ENCODE measurements around the gene HOXB3. TPM values are rescaled to one million over a fixed set of nuclear protein-coding genes. Genes with fewer than 3 reads are reported as not detected.

The HOXB3 gene
- polyA plus RNA-seq, 1 of the 3 experiments (the other 2 are of a cell fraction): 0.46 TPM

- CTCF ChIA-PET: interaction anchor here (1.0 to 2.4 kb wide), 2 partner anchors 10 to 603 kb away, joined by 3 to 23 read pairs; no protein-coding TSS in a partner anchor
- POLR2A ChIA-PET: no interaction called here
- H3K4me1 ChIP-seq (ENCODE audit: control insufficient read depth in 1 of 2, insufficient read depth in 2 of 2, low read depth in 1 of 2, low read length in 1 of 2): no peaks in the 10 kb centered on the region
- peaks cover 3% of the 10 kb centered on the region; the same call in 1 of the 2 replicates for H4K20me1 ChIP-seq (ENCODE audit: insufficient read depth)
- no peak overlapping the region for H3K9ac ChIP-seq
- no peaks in the 10 kb centered on the region for H3F3A ChIP-seq (replicated peaks; ENCODE audit: insufficient read depth)
- H3K27me3 ChIP-seq (ENCODE audit: insufficient read depth): peaks cover 98% of the 10 kb centered on the region
- no peak for TF ChIP-seq CTCF (IDR thresholded peaks at IDR 0.05)
- TF ChIP-seq TCF12 (IDR thresholded peaks at IDR 0.05): no peak
- no peak for TF ChIP-seq GATA2 (CRISPR knock-in tag; IDR thresholded peaks at IDR 0.05)
- no peak for TF ChIP-seq SIN3A (IDR thresholded peaks at IDR 0.05; ENCODE audit: borderline replicate concordance, low read depth, low read length)
- TF ChIP-seq RCOR1 (IDR thresholded peaks at IDR 0.05; ENCODE audit: low read length): no peak
- no peak for TF ChIP-seq TEAD4 (IDR thresholded peaks at IDR 0.05; ENCODE audit: borderline replicate concordance, insufficient read depth)
- H3K9me2 ChIP-seq: no peaks in the 10 kb centered on the region
- no peak for DNase-seq
- no peaks in the 10 kb centered on the region for H3K79me2 ChIP-seq (ENCODE audit: insufficient read depth)
- H3K4me2 ChIP-seq: no peak overlapping the region
- no peak overlapping the region for H3K4me3 ChIP-seq (ENCODE audit: low read depth in 2 of 2, low read length in 1 of 2)
- no peak overlapping the region for H3K27ac ChIP-seq (ENCODE audit: low read depth in 2 of 2, low read length in 1 of 2)
- WGBS (ENCODE audit: low lambda C conversion rate): 12% methylated on average over 5 of the region's 5 CpGs
- no peak overlapping the region for H2AFZ ChIP-seq (ENCODE audit: low read depth)
- no peaks in the 10 kb centered on the region for H3K9me3 ChIP-seq
- no peaks in the 10 kb centered on the region for H3K36me3 ChIP-seq (replicated peaks in 1 of 2; ENCODE audit: control insufficient read depth in 1 of 2, insufficient read depth in 2 of 2, low read length in 1 of 2)
These were observed 39.3 kb upstream of the HOXB3 start for GRCh38 chr17:48629411-48629759.

GRCh38 chr17:48628649-48629410 lies 38.8 kb upstream of the HOXB3 start:
- Histone ChIP-seq H3K4me3 (ENCODE audit: low read depth in 2 of 2, low read length in 1 of 2) (no peak overlapping the region), H2AFZ (ENCODE audit: low read depth) (no peak overlapping the region), H3K4me1 (ENCODE audit: control insufficient read depth in 1 of 2, insufficient read depth in 2 of 2, low read depth in 1 of 2, low read length in 1 of 2) (no peaks in the 10 kb centered on the region), H3K27me3 (ENCODE audit: insufficient read depth) (peaks cover 98% of the 10 kb centered on the region), H3F3A (replicated peaks; ENCODE audit: insufficient read depth) (no peaks in the 10 kb centered on the region), H3K9me3 (no peaks in the 10 kb centered on the region), H3K79me2 (ENCODE audit: insufficient read depth) (no peaks in the 10 kb centered on the region), H4K20me1 (ENCODE audit: insufficient read depth) (peaks cover 3% of the 10 kb centered on the region; the same call in 1 of the 2 replicates), H3K9me2 (no peaks in the 10 kb centered on the region), H3K27ac (ENCODE audit: low read depth in 2 of 2, low read length in 1 of 2) (no peak overlapping the region), H3K36me3 (replicated peaks in 1 of 2; ENCODE audit: control insufficient read depth in 1 of 2, insufficient read depth in 2 of 2, low read length in 1 of 2) (no peaks in the 10 kb centered on the region), H3K4me2 (no peak overlapping the region), H3K9ac (no peak overlapping the region)
- POLR2A ChIA-PET: no interaction called here
- 9% methylated on average over 5 of the region's 5 CpGs for WGBS (ENCODE audit: low lambda C conversion rate)
- no peak for DNase-seq
- CTCF ChIA-PET: interaction anchor here (1.0 to 2.4 kb wide), 3 partner anchors 10 to 602 kb away, joined by 3 to 23 read pairs (median 3); no protein-coding TSS in a partner anchor
- no peak for TF ChIP-seq JUND (IDR thresholded peaks at IDR 0.05)
- TF ChIP-seq MEF2A (IDR thresholded peaks at IDR 0.05; ENCODE audit: borderline replicate concordance, low read depth): no peak
- no peak for TF ChIP-seq RAD21 (IDR thresholded peaks at IDR 0.05; ENCODE audit: low read length)
- no peak for TF ChIP-seq FOSL2 (IDR thresholded peaks at IDR 0.05; ENCODE audit: borderline replicate concordance, low read depth)
- no peak for TF ChIP-seq RXRA (IDR thresholded peaks at IDR 0.05; ENCODE audit: borderline replicate concordance, low read depth)
- TF ChIP-seq, protein P1, sequence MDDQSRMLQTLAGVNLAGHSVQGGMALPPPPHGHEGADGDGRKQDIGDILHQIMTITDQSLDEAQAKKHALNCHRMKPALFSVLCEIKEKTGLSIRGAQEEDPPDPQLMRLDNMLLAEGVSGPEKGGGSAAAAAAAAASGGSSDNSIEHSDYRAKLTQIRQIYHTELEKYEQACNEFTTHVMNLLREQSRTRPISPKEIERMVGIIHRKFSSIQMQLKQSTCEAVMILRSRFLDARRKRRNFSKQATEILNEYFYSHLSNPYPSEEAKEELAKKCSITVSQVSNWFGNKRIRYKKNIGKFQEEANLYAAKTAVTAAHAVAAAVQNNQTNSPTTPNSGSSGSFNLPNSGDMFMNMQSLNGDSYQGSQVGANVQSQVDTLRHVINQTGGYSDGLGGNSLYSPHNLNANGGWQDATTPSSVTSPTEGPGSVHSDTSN (IDR thresholded peaks at IDR 0.05): no peak
- TF ChIP-seq FOXM1 (IDR thresholded peaks at IDR 0.05; ENCODE audit: low read depth): no peak
- TF ChIP-seq SIN3A (IDR thresholded peaks at IDR 0.05; ENCODE audit: borderline replicate concordance, low read depth, low read length): no peak
- no peak for TF ChIP-seq TEAD4 (IDR thresholded peaks at IDR 0.05; ENCODE audit: borderline replicate concordance, insufficient read depth)
- no peak for TF ChIP-seq MAX (IDR thresholded peaks at IDR 0.05; ENCODE audit: low read depth)
- TF ChIP-seq, protein P2, sequence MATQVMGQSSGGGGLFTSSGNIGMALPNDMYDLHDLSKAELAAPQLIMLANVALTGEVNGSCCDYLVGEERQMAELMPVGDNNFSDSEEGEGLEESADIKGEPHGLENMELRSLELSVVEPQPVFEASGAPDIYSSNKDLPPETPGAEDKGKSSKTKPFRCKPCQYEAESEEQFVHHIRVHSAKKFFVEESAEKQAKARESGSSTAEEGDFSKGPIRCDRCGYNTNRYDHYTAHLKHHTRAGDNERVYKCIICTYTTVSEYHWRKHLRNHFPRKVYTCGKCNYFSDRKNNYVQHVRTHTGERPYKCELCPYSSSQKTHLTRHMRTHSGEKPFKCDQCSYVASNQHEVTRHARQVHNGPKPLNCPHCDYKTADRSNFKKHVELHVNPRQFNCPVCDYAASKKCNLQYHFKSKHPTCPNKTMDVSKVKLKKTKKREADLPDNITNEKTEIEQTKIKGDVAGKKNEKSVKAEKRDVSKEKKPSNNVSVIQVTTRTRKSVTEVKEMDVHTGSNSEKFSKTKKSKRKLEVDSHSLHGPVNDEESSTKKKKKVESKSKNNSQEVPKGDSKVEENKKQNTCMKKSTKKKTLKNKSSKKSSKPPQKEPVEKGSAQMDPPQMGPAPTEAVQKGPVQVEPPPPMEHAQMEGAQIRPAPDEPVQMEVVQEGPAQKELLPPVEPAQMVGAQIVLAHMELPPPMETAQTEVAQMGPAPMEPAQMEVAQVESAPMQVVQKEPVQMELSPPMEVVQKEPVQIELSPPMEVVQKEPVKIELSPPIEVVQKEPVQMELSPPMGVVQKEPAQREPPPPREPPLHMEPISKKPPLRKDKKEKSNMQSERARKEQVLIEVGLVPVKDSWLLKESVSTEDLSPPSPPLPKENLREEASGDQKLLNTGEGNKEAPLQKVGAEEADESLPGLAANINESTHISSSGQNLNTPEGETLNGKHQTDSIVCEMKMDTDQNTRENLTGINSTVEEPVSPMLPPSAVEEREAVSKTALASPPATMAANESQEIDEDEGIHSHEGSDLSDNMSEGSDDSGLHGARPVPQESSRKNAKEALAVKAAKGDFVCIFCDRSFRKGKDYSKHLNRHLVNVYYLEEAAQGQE (IDR thresholded peaks at IDR 0.05; ENCODE audit: low read depth, low read length): no peak
- TF ChIP-seq GABPA (IDR thresholded peaks at IDR 0.05; ENCODE audit: low read depth): no peak
- no peak for TF ChIP-seq CTCF (IDR thresholded peaks at IDR 0.05)
- TF ChIP-seq EZH2phosphoT487 (IDR thresholded peaks at IDR 0.05; ENCODE audit: borderline replicate concordance, low read depth): no peak
